Chondrocyte (in vitro differentiated cells): ENCODE measurements around the gene DYNLT2B. TPM values are rescaled to one million over a fixed set of nuclear protein-coding genes. Genes with fewer than 3 reads are reported as not detected.
"Not testable (repeated sequence)": the region's sequence is repeated elsewhere in the genome, so short reads cannot be mapped to it uniquely, and the experiment has no call there.

ENCODE experiments used
- DNase-seq: peaks from one replicate; pipeline ENCODE4 v3.0.0; 2021; ENCODE audit warnings: mixed read lengths, low spot score
- H3K27ac Mint-ChIP-seq: one replicate; pipeline ENCODE4 v1.8.0; 2021; ENCODE audit warnings: mild to moderate bottlenecking, moderate library complexity, mixed read lengths; ENCODE audit not compliant: unreplicated experiment
- H3K27me3 Mint-ChIP-seq: 2 replicates; pipeline ENCODE4 v1.8.0; 2021; ENCODE audit warnings: low read depth, mixed read lengths
- H3K36me3 Mint-ChIP-seq: 2 replicates; pipeline ENCODE4 v1.8.0; 2021; ENCODE audit warnings: low read depth, mixed read lengths
- H3K4me1 Mint-ChIP-seq: 2 replicates; pipeline ENCODE4 v1.8.0; 2021; ENCODE audit warnings: low read depth, mild to moderate bottlenecking, mixed read lengths
- H3K4me3 Mint-ChIP-seq: one replicate; pipeline ENCODE4 v1.8.0; 2021; ENCODE audit warnings: mild to moderate bottlenecking, moderate library complexity, mixed read lengths; ENCODE audit not compliant: unreplicated experiment
- H3K9me3 Mint-ChIP-seq: 2 replicates; pipeline ENCODE4 v1.8.0; 2021; ENCODE audit warnings: low read depth, mixed read lengths
- total RNA-seq: library from RNA; stranded (reverse); gene quantifications from 3 replicates; pipeline ENCODE4 v1.2.1, GENCODE V29; 2021
- TF ChIP-seq, protein P1 (sequence below): fragments of 200-600 bp; sonication (generic); IDR thresholded peaks from 2 replicates; pipeline ENCODE4 v1.5.0; 2021; ENCODE audit warnings: antibody characterized with exemption, mild to moderate bottlenecking, moderate library complexity

Gene DYNLT2B
- total RNA-seq, 1 donor from 2014 or later = 12.1 TPM

DNA sequence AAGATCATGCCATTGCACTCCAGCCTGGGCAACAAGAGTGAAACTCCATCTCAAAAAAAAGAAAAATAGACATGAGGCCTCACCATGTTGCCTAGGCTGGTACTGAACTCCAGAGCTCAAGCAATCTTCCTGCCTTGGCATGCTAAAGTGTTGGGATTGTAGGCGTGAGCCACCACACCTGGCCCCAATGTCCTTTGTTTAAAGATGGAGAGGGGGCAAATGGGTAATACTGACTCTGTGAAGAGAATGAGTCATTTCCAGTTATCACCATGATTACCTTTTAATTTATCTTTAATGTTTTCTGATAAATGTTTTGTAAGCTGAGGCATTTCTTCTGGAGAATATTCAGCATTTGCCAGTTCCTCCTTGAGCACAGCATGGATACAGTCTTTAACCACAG lies 2.2 kb downstream of the DYNLT2B start:
- Mint-ChIP-seq H3K9me3 (no peaks in the 10 kb centered on the region), H3K27ac (no peak overlapping the region), H3K4me3 (no peak overlapping the region), H3K36me3 (peaks cover 4% of the 10 kb centered on the region), H3K27me3 (no peaks in the 10 kb centered on the region), H3K4me1 (peaks cover 6% of the 10 kb centered on the region)
- TF ChIP-seq, protein P1, sequence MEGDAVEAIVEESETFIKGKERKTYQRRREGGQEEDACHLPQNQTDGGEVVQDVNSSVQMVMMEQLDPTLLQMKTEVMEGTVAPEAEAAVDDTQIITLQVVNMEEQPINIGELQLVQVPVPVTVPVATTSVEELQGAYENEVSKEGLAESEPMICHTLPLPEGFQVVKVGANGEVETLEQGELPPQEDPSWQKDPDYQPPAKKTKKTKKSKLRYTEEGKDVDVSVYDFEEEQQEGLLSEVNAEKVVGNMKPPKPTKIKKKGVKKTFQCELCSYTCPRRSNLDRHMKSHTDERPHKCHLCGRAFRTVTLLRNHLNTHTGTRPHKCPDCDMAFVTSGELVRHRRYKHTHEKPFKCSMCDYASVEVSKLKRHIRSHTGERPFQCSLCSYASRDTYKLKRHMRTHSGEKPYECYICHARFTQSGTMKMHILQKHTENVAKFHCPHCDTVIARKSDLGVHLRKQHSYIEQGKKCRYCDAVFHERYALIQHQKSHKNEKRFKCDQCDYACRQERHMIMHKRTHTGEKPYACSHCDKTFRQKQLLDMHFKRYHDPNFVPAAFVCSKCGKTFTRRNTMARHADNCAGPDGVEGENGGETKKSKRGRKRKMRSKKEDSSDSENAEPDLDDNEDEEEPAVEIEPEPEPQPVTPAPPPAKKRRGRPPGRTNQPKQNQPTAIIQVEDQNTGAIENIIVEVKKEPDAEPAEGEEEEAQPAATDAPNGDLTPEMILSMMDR = no peak
- DNase-seq = no peak

DNA sequence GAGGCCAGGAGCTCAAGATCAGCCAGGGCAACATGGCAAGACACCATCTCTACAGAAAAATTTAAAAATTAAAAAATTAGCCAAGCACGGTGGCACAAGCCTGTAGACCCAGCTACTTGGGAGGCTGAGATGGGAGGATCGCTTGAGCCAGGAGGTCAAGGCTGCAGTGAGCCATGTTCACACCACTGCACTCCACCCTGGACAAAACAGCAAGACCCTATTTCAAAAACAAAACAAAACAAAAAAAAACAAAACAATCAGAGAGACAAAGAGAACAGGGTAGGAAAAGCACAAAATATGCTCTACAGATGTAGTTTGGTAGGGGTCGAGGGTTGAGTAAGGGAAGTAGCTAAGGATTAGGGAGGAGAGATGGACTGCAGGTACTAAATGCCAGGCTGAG lies 3.4 kb downstream of the DYNLT2B start:
- H3K27ac Mint-ChIP-seq = no peak overlapping the region
- H3K4me3 Mint-ChIP-seq = no peak overlapping the region
- no peak for DNase-seq
- no peaks in the 10 kb centered on the region for H3K27me3 Mint-ChIP-seq
- peaks cover 6% of the 10 kb centered on the region for H3K4me1 Mint-ChIP-seq
- H3K9me3 Mint-ChIP-seq = no peaks in the 10 kb centered on the region
- H3K36me3 Mint-ChIP-seq = peaks cover 4% of the 10 kb centered on the region
- TF ChIP-seq, protein P1 = no peak

DNA sequence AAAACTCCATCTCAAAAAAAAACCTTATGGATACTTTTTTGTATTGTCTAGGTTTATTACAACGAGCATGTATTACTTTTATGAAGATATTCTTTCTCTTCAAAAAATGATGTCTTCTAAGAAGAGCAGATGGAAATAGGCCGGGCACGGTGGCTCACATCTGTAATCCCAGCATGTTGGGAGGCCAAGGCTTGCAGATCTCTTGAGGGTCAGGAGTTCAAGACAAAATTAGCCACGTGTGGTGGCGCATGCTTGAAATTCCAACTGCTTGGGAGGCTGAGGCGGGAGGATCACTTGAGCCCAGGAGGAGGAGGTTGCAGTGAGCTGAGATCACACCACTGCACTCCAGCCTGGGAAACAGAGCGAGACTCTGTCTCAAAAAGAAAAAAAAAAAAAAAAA lies 4.0 kb downstream of the DYNLT2B start:
- not testable (repeated sequence) for H3K27ac Mint-ChIP-seq, DNase-seq, H3K27me3 Mint-ChIP-seq, H3K4me3 Mint-ChIP-seq, H3K4me1 Mint-ChIP-seq, H3K36me3 Mint-ChIP-seq, H3K9me3 Mint-ChIP-seq

DNA sequence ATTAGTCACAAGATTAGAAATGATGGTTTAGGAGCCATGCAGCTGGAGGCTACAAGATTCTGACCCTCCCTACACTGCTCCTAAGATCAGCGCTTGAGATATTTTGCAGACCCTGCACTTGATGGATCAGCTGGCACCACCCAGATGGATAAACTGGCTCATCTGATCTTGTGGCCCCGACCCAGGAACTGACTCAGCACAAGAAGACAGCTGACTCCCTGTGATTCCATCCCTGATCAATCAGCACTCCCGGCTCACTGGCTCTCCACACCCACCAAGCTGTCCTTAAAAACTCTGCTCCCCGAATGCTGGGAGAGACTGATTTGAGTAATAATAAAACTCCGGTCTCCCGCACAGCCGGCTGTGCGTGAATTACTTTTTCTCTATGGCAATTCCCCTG lies 15.1 kb downstream of the DYNLT2B start:
- H3K4me3 Mint-ChIP-seq, H3K27me3 Mint-ChIP-seq, H3K4me1 Mint-ChIP-seq, H3K9me3 Mint-ChIP-seq, H3K27ac Mint-ChIP-seq, DNase-seq, H3K36me3 Mint-ChIP-seq: not testable (repeated sequence)

DNA sequence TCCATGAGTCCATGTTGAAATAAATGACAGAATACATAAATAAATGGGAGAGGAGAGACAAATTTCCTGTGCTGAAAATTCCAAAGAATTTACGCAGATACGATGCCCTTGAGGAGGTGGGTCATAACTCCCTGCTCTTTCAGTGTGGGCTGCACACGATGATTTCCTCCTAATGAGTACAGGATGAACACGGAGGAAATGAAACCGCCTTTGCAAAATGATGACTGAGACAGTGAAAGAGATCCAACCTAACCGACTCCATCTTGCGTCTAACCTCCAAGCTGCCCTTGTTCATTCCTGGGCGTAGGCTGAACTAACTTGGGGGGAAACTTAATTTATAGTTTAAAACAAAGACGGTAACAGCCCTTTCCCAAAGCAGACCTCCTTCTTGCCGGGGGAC lies 15.5 kb downstream of the DYNLT2B start:
- not testable (repeated sequence) for H3K27ac Mint-ChIP-seq

DNA sequence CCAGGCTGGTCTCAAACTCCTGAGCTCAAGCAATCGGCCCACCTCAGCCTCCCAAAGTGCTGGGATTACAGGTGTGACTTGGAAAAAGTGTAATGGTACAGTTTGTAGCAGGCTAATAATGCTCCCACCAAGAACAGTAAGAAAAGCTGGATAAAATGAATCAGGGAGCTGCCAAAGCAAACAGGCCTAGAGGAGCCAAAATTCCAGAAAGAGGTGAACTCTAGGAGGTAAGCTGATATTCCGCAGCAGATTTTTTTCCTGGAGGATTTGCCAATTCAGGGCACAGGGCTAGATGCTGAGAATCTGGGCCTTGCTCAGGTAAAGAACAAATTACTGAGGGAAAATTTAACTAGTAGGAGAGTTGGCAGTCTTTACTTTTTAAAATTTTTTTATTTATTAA lies 19.5 kb downstream of the DYNLT2B start:
- H3K27ac Mint-ChIP-seq = no peak overlapping the region
- no peaks in the 10 kb centered on the region for H3K9me3 Mint-ChIP-seq
- H3K27me3 Mint-ChIP-seq = no peaks in the 10 kb centered on the region
- peaks cover 9% of the 10 kb centered on the region for H3K36me3 Mint-ChIP-seq
- TF ChIP-seq, protein P1 = no peak
- no peak overlapping the region for H3K4me3 Mint-ChIP-seq
- no peak for DNase-seq
- H3K4me1 Mint-ChIP-seq = no peaks in the 10 kb centered on the region

More for the DNA sequence above, 15.5 kb downstream of the DYNLT2B start:
- H3K4me1 Mint-ChIP-seq, H3K4me3 Mint-ChIP-seq, H3K36me3 Mint-ChIP-seq, H3K27me3 Mint-ChIP-seq, H3K9me3 Mint-ChIP-seq, DNase-seq: not testable (repeated sequence)

DNA sequence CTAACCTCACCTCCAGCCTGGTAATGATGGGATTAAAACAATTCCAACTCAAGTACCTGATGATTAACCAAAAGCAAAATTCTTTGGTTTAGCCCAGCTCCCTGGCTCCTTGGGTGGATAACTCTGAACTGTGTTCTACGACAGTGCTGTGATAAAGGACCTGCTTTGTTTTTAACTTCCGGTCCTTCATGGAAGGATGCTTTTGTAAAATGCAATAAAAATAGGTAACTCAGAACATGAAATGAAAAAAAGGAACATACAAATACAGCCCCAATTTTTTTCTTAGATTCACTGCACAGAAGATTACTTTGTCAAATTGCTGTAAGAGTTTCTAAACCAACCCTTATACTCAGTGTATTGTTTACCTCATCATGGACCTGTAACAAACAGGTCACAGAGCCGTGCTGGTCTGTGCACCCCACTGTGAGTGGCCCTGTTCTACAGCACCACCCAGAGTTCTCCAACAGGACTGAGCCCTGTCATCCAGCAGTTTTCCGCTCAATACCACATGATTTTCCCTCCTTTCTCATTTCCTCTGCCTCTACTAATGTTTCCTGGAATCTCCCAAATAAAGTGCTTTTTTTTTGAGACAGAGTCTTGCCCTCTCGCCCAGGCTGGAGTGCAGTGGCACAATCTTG lies 25.6 kb downstream of the DYNLT2B start:
- DNase-seq = no peak
- Mint-ChIP-seq H3K27ac (no peak overlapping the region), H3K36me3 (no peaks in the 10 kb centered on the region), H3K4me3 (no peak overlapping the region), H3K9me3 (no peaks in the 10 kb centered on the region), H3K27me3 (no peaks in the 10 kb centered on the region), H3K4me1 (peaks cover 10% of the 10 kb centered on the region)
- TF ChIP-seq, protein P1 = no peak
